ENCODE measurements around the gene RTP5. TPM values are rescaled to one million over a fixed set of nuclear protein-coding genes. Genes with fewer than 3 reads are reported as not detected.

Gene RTP5
- total RNA-seq, 1 donor from 2014 or later: not detected

GRCh38 chr2:241843321-241844065 is 26.0 kb upstream of the RTP5 start:
- H3K27me3 Mint-ChIP-seq: peaks cover 24% of the 10 kb centered on the region

GRCh38 chr2:241844066-241844728 is 25.3 kb upstream of the RTP5 start:
- peaks cover 13% of the 10 kb centered on the region for H3K4me1 Mint-ChIP-seq (ENCODE audit: unreplicated experiment)
- DNase-seq (ENCODE audit: extremely low spot score, unreplicated experiment): peak; percentile 74
- H3K4me3 Mint-ChIP-seq: peak overlapping the region; percentile 70
- peaks cover 24% of the 10 kb centered on the region for H3K27me3 Mint-ChIP-seq
- TF ChIP-seq CTCF (conservative IDR thresholded peaks at IDR 0.05): no peak
- H3K9me3 Mint-ChIP-seq: no peaks in the 10 kb centered on the region
- no peaks in the 10 kb centered on the region for H3K36me3 Mint-ChIP-seq
- no peak overlapping the region for H3K27ac Mint-ChIP-seq

More at GRCh38 chr2:241843321-241844065, 26.0 kb upstream of the RTP5 start:
- Mint-ChIP-seq H3K4me3 (peak overlapping the region; percentile 41), H3K27ac (no peak overlapping the region), H3K4me1 (ENCODE audit: unreplicated experiment) (peaks cover 13% of the 10 kb centered on the region), H3K36me3 (no peaks in the 10 kb centered on the region), H3K9me3 (no peaks in the 10 kb centered on the region)
- DNase-seq (ENCODE audit: extremely low spot score, unreplicated experiment): peak; percentile 67
- no peak for TF ChIP-seq CTCF (conservative IDR thresholded peaks at IDR 0.05)

DNA sequence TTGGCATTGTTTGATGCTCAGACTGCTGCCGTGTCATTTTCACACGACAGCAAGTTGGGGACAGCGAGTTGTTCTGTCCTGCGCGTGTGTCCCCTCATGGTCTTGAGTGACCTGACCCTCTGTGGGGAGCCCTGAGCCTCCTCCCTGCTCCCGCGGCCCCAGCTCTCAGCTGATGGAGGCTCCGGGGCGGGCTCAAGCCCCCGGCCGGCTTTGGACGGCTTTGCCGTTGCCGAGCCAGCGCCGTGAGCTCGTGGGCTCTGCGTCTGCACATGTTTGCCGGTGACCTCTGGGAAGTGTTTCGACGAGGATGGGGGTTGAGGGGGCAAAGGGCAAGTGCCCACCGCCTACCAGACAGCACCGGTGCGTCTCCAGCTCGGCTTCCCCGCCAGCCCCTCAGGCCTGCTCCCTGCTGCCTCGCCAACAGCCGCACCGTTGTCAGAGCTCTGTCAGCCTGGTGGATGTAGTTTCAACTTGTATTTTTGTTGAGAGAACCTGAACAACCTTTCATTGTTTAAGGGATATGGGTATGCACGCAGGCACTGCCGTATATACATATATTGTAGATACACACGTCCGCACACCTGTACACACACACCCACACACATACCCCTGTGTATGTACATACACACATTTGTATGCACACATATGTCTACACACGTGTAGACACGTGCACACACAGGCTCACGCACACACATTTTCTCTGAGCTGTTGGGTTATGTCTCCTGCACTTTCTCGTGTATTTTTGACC is 24.5 kb upstream of the RTP5 start:
- Mint-ChIP-seq H3K36me3 (no peaks in the 10 kb centered on the region), H3K9me3 (no peaks in the 10 kb centered on the region), H3K27me3 (peaks cover 22% of the 10 kb centered on the region), H3K4me1 (ENCODE audit: unreplicated experiment) (peaks cover 13% of the 10 kb centered on the region), H3K27ac (peak overlapping the region; percentile 37), H3K4me3 (peak overlapping the region; percentile 70)
- DNase-seq (ENCODE audit: extremely low spot score, unreplicated experiment): no peak
- no peak for TF ChIP-seq CTCF (conservative IDR thresholded peaks at IDR 0.05)

DNA sequence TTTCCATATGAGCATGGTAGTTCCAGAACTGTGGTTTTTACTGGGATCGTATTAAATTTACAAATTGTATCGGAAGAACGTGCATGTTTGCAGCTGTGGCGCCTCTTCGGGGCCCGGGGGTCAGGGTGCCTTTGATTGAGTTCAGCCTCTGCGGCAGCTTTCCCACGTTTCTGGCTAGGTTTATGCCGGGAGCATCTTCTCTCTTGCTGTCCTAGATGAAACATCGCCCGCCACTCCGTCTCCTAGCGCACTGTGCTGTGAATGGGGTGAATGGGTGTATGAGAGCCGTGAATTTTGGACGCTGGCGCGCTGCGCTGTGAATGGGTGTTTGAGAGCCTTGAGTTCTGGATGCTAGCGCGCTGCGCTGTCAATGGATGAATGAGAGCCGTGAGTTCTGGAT is 23.1 kb upstream of the RTP5 start:
- H3K4me3 Mint-ChIP-seq: no peak overlapping the region
- H3K27ac Mint-ChIP-seq: no peak overlapping the region
- no peak for TF ChIP-seq CTCF (conservative IDR thresholded peaks at IDR 0.05)
- H3K36me3 Mint-ChIP-seq: no peaks in the 10 kb centered on the region
- DNase-seq (ENCODE audit: extremely low spot score, unreplicated experiment): no peak
- H3K27me3 Mint-ChIP-seq: peaks cover 17% of the 10 kb centered on the region
- no peaks in the 10 kb centered on the region for H3K9me3 Mint-ChIP-seq
- H3K4me1 Mint-ChIP-seq (ENCODE audit: unreplicated experiment): peaks cover 13% of the 10 kb centered on the region

- peak; percentile 69 for DNase-seq (ENCODE audit: extremely low spot score, unreplicated experiment)
- Mint-ChIP-seq H3K9me3 (no peaks in the 10 kb centered on the region), H3K27ac (no peak overlapping the region), H3K27me3 (peaks cover 17% of the 10 kb centered on the region), H3K4me3 (no peak overlapping the region), H3K4me1 (ENCODE audit: unreplicated experiment) (peaks cover 6% of the 10 kb centered on the region), H3K36me3 (no peaks in the 10 kb centered on the region)
- no peak for TF ChIP-seq CTCF (conservative IDR thresholded peaks at IDR 0.05)
Measured at GRCh38 chr2:241848761-241849615, 20.5 kb upstream of the RTP5 start.

Measured in type B pancreatic cell (in vitro differentiated cells).